Endothelial cell (in vitro differentiated cells): ENCODE data around the gene EIF4E3. TPM values are rescaled to one million over a fixed set of nuclear protein-coding genes. Genes with fewer than 3 reads are reported as not detected.

ENCODE experiments used
- DNase-seq: peaks from one replicate; pipeline ENCODE4 v3.0.0; 2021; ENCODE audit warnings: low spot score
- H3K27ac Mint-ChIP-seq: one replicate; pipeline ENCODE4 v1.8.0; 2021; ENCODE audit warnings: mixed read lengths, inconsistent platforms; ENCODE audit not compliant: unreplicated experiment
- H3K27me3 Mint-ChIP-seq: one replicate; pipeline ENCODE4 v1.8.0; 2021; ENCODE audit warnings: mild to moderate bottlenecking, moderate library complexity, mixed read lengths, inconsistent platforms; ENCODE audit not compliant: unreplicated experiment
- H3K36me3 Mint-ChIP-seq: one replicate; pipeline ENCODE4 v1.8.0; 2021; ENCODE audit warnings: mild to moderate bottlenecking, low read depth, mixed read lengths, inconsistent platforms; ENCODE audit not compliant: unreplicated experiment
- H3K4me1 Mint-ChIP-seq: one replicate; pipeline ENCODE4 v1.8.0; 2021; ENCODE audit warnings: mild to moderate bottlenecking, mixed read lengths, inconsistent platforms; ENCODE audit not compliant: unreplicated experiment
- H3K4me3 Mint-ChIP-seq: one replicate; pipeline ENCODE4 v1.8.0; 2021; ENCODE audit warnings: mild to moderate bottlenecking, mixed read lengths, inconsistent platforms; ENCODE audit not compliant: unreplicated experiment
- H3K9me3 Mint-ChIP-seq: one replicate; pipeline ENCODE4 v1.8.0; 2021; ENCODE audit warnings: mixed read lengths, inconsistent platforms; ENCODE audit not compliant: unreplicated experiment
- total RNA-seq: library from RNA; stranded (reverse); fragmentation: NEBNext Ultra II Directional; extraction: Animal tissue kit (Norgen Biotek cat#: 25700); gene quantifications from one replicate; pipeline ENCODE4 v1.2.1, GENCODE V29; 2021; ENCODE audit not compliant: unreplicated experiment
- TF ChIP-seq, protein P1 (sequence below): fragments of 200-600 bp; sonication (generic); IDR thresholded peaks from one replicate; pipeline ENCODE4 v1.5.0; 2021; ENCODE audit warnings: antibody characterized with exemption; ENCODE audit not compliant: unreplicated experiment

EIF4E3 gene
- total RNA-seq, 1 donor from 2014 or later, result 5.2 TPM

DNA sequence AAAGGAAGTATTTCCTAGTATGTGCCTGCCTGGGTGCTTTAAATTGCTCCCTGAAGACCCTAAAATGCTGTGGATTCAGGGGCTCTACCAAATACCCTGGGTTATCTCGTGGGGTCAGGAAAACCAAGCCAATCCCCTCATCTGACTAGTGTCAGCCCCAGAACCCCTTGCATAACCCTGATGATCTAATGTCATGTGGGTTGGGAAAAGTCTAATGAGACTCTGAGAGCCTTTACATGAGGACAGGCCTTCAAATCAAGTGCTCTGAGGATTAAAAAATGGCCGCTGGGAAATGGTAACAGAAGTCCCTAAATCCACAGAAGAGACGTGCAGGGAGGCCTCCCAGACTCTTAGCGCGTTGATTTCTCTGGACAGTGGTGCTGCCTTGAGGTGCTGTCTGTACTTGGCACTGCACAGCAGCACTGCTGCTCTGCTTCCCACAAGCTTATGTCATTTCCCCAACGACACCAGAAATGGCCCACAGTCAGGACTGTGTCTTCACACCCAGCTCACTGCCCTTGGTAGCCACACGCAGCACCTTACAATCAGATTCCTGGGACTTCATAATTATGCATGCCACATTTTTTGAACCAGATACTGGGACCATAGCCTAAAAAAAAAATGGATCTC, 16.6 kb downstream of the EIF4E3 start:
- no peak overlapping the region for H3K4me3 Mint-ChIP-seq
- H3K27me3 Mint-ChIP-seq, result no peaks in the 10 kb centered on the region
- TF ChIP-seq, protein P1, sequence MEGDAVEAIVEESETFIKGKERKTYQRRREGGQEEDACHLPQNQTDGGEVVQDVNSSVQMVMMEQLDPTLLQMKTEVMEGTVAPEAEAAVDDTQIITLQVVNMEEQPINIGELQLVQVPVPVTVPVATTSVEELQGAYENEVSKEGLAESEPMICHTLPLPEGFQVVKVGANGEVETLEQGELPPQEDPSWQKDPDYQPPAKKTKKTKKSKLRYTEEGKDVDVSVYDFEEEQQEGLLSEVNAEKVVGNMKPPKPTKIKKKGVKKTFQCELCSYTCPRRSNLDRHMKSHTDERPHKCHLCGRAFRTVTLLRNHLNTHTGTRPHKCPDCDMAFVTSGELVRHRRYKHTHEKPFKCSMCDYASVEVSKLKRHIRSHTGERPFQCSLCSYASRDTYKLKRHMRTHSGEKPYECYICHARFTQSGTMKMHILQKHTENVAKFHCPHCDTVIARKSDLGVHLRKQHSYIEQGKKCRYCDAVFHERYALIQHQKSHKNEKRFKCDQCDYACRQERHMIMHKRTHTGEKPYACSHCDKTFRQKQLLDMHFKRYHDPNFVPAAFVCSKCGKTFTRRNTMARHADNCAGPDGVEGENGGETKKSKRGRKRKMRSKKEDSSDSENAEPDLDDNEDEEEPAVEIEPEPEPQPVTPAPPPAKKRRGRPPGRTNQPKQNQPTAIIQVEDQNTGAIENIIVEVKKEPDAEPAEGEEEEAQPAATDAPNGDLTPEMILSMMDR, result no peak
- no peaks in the 10 kb centered on the region for H3K36me3 Mint-ChIP-seq
- no peaks in the 10 kb centered on the region for H3K9me3 Mint-ChIP-seq
- no peaks in the 10 kb centered on the region for H3K4me1 Mint-ChIP-seq
- DNase-seq, result no peak
- H3K27ac Mint-ChIP-seq, result no peak overlapping the region

DNA sequence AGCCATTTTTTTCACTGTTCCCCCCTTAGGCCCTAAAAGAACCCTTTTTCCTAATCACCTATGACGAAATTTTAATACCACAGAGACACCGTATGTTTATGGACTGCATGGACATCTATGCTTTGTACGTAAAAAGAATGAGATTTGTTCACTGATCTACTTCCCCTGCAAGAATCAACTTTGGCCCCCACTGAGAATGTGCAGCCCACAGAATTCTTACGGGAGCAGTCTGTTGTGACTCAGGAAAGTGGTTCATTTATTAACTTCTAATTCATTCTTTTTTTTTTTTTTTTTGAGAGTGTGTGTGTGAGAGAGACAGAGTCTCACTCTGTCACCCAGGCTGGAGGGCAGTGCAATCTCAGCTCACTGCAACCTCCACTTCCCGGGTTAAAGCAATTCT, 17.6 kb downstream of the EIF4E3 start:
- H3K27me3 Mint-ChIP-seq, result no peaks in the 10 kb centered on the region
- H3K36me3 Mint-ChIP-seq, result no peaks in the 10 kb centered on the region
- no peak overlapping the region for H3K27ac Mint-ChIP-seq
- H3K4me1 Mint-ChIP-seq, result no peaks in the 10 kb centered on the region
- TF ChIP-seq, protein P1, result no peak
- no peak overlapping the region for H3K4me3 Mint-ChIP-seq
- DNase-seq, result no peak
- H3K9me3 Mint-ChIP-seq, result no peaks in the 10 kb centered on the region

DNA sequence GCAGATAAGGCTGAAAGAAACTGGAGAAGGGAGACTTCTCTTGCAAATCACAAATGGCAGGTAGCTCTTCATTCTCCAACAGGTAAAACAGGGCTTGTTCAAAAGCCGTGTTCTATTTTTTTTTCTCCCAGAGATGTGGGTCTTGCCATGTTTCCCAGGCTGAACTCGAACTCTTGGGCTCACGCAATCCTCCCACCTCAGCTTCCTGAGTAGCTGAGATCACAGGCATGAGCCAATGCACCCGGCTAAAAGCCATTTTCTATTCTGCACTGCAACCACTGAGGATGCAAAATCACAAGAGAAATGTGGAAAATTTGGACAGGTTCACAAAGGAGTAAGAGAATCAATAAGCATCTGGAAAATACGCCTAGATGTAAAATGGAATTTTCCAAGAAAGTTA, 19.5 kb downstream of the EIF4E3 start:
- Mint-ChIP-seq H3K27me3 (no peaks in the 10 kb centered on the region), H3K36me3 (no peaks in the 10 kb centered on the region), H3K4me3 (no peak overlapping the region), H3K27ac (peak overlapping the region; percentile 3), H3K4me1 (peaks cover 2% of the 10 kb centered on the region), H3K9me3 (no peaks in the 10 kb centered on the region)
- DNase-seq, result no peak
- TF ChIP-seq, protein P1, result no peak

DNA sequence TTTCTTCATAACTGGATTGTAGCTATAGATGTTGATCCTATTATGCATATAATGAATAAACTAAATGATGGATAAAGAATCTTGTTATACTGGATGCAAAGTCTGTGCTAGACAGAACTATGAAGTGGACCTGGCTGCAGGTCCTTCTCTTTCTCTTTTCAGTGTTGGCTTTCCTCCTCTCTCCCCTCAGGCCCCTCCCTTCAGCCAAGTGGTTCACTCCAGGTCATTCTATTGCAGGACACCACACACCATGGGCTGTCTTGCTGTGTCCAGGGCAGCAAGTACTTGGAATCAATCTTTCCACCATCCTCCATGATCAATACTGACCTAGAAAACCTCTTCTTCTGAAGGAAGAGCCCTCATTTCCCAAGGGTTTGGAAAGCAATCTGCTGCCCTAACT, 20.3 kb downstream of the EIF4E3 start:
- Mint-ChIP-seq H3K27me3 (no peaks in the 10 kb centered on the region), H3K4me3 (no peak overlapping the region)
- TF ChIP-seq, protein P1, result no peak

DNA sequence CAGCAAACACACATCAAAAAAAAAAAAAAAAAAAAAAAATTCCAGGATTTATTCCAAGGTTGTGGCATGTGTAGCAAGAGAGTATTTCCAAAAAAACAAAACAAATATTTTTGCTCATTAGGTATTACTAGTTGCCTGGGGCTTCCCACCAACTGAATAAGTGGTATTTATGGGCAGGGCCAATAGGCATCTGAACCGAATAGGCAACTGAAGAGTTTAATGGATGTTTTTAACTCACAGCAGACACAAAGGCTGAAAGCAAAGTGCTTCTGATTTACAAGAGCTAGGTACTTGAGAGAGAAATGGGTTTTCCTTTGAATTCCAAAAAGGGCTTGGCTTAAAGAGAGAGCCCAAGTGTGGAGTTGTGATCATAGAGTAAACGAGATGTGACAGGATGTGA, 21.4 kb downstream of the EIF4E3 start:
- Mint-ChIP-seq H3K36me3 (no peaks in the 10 kb centered on the region), H3K27ac (no peak overlapping the region)

More for the DNA sequence above, 20.3 kb downstream of the EIF4E3 start:
- no peaks in the 10 kb centered on the region for H3K9me3 Mint-ChIP-seq
- H3K36me3 Mint-ChIP-seq, result no peaks in the 10 kb centered on the region
- H3K27ac Mint-ChIP-seq, result no peak overlapping the region
- DNase-seq, result no peak
- H3K4me1 Mint-ChIP-seq, result peaks cover 2% of the 10 kb centered on the region

More for the DNA sequence above, 21.4 kb downstream of the EIF4E3 start:
- no peak for DNase-seq
- no peak overlapping the region for H3K4me3 Mint-ChIP-seq
- no peaks in the 10 kb centered on the region for H3K27me3 Mint-ChIP-seq
- H3K9me3 Mint-ChIP-seq, result no peaks in the 10 kb centered on the region
- TF ChIP-seq, protein P1, result no peak
- peaks cover 2% of the 10 kb centered on the region for H3K4me1 Mint-ChIP-seq
